Measurements from ENCODE around the gene NT5C1A. TPM values are rescaled to one million over a fixed set of nuclear protein-coding genes. Genes with fewer than 3 reads are reported as not detected.

NT5C1A gene
- total RNA-seq, 1 donor from 2014 or later = 0.94 TPM

Other genes starting within 250 kb of the NT5C1A start
- 0.16 TPM for gene BMP8A, start 180.5 kb downstream of the NT5C1A start, total RNA-seq
- 94.2 TPM for gene PABPC4, start 95.3 kb downstream of the NT5C1A start, total RNA-seq
- gene HEYL, start 32.5 kb downstream of the NT5C1A start, total RNA-seq = 0.47 TPM
- 51.2 TPM for gene HPCAL4, start 19.3 kb upstream of the NT5C1A start, total RNA-seq
- 23.6 TPM for gene PPIE, start 66.8 kb upstream of the NT5C1A start, total RNA-seq
- gene OXCT2, start 99.2 kb upstream of the NT5C1A start, total RNA-seq = 0.47 TPM
- gene BMP8B, start 116.8 kb upstream of the NT5C1A start, total RNA-seq = 0.16 TPM
- 42.7 TPM for gene TRIT1, start 211.4 kb upstream of the NT5C1A start, total RNA-seq
- gene MYCL, start 229.8 kb upstream of the NT5C1A start, total RNA-seq = 12.5 TPM